Right renal pelvis (tissue), 4 donors: ENCODE data around the gene RAB1A. TPM values are rescaled to one million over a fixed set of nuclear protein-coding genes. Genes with fewer than 3 reads are reported as not detected.

Experiments used
- DNase-seq, 4 donors: peaks; one replicate each; pipeline ENCODE4 v3.0.0-alpha.2; 2013; ENCODE audit warnings: low read depth in 4 of 4, low spot score in 3 of 4, missing footprints in 1 of 4
- polyA plus RNA-seq, 4 donors: library from polyadenylated mRNA; unstranded; fragments of 120-200 nt; gene quantifications; one replicate each; pipeline ENCODE4 v1.2.1, GENCODE V29; 2013; ENCODE audit not compliant: insufficient read length in 4 of 4

RAB1A gene
- polyA plus RNA-seq, 4 donors: 254 to 277 (median 274) TPM

DNA sequence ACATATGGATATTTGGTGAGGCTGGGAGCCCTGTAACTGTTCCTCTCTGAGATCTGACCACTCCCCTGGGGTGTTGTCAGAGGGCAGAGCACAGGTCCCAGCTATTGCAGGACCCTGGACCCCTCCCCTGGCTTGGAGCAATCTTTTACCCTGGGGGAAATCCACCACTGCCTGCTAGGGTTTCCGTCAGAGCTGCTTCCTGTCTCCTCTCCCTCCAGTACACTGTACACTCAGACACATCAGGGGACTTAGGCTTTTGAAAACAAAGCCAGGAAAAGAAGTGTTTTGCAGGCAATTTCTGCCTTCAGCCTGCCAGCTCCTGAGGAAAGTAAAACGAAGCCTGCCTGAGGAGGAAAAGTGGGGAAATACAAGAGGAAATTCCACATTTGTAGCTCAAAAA, 86.9 kb downstream of the RAB1A start:
- DNase-seq: no peak

- peak; percentile 44 to 73 (median 60) for DNase-seq
Measured at GRCh38 chr2:65040400-65041261, 89.3 kb downstream of the RAB1A start.

GRCh38 chr2:65039640-65040039, 90.3 kb downstream of the RAB1A start:
- DNase-seq: no peak

GRCh38 chr2:65037178-65037577, 92.7 kb downstream of the RAB1A start:
- DNase-seq: no peak

Other genes starting within 250 kb of the RAB1A start
- 1 to 10 TPM; 6.2 to 9.2 (median 7.5) TPM for gene SLC1A4, start 140.7 kb downstream of the RAB1A start, polyA plus RNA-seq
- gene CEP68, start 73.7 kb downstream of the RAB1A start, polyA plus RNA-seq: 10 to 100 TPM; 26.9 to 32.8 (median 31.5) TPM
- 100 to 1,000 TPM; 177 to 229 (median 221) TPM for gene ACTR2, start 97.7 kb upstream of the RAB1A start, polyA plus RNA-seq